Uterus (tissue), 2 donors: ENCODE measurements around the gene ERCC3.
"Not testable (repeated sequence)": the region's sequence is repeated elsewhere in the genome, so short reads cannot be mapped to it uniquely, and the experiment has no call there.

Experiments used
- POLR2A ChIP-seq, 2 donors: fragments of 450-650 bp; IDR thresholded peaks; one replicate each; pipeline ENCODE4 v1.6.1; 2016; ENCODE audit warnings: antibody characterized with exemption in 2 of 2, mild to moderate bottlenecking in 1 of 2, moderate library complexity in 1 of 2
- TF ChIP-seq, protein P1 (sequence below), 4 experiments: fragments of 200-600 bp in 2 of 4; fragments of 450-650 bp in 2 of 4; sonication (generic) in 2 of 4; IDR thresholded peaks; one replicate each; pipeline ENCODE4 v1.5.1; 2016 to 2019; ENCODE audit warnings: antibody characterized with exemption in 4 of 4, mild to moderate bottlenecking in 2 of 4, moderate library complexity in 1 of 4

GRCh38 chr2:127224135-127224534, 69.8 kb downstream of the ERCC3 start:
- TF ChIP-seq, protein P1, sequence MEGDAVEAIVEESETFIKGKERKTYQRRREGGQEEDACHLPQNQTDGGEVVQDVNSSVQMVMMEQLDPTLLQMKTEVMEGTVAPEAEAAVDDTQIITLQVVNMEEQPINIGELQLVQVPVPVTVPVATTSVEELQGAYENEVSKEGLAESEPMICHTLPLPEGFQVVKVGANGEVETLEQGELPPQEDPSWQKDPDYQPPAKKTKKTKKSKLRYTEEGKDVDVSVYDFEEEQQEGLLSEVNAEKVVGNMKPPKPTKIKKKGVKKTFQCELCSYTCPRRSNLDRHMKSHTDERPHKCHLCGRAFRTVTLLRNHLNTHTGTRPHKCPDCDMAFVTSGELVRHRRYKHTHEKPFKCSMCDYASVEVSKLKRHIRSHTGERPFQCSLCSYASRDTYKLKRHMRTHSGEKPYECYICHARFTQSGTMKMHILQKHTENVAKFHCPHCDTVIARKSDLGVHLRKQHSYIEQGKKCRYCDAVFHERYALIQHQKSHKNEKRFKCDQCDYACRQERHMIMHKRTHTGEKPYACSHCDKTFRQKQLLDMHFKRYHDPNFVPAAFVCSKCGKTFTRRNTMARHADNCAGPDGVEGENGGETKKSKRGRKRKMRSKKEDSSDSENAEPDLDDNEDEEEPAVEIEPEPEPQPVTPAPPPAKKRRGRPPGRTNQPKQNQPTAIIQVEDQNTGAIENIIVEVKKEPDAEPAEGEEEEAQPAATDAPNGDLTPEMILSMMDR (IDR thresholded peaks at IDR 0.05): not testable (repeated sequence)
- TF ChIP-seq POLR2A (IDR thresholded peaks at IDR 0.05): not testable (repeated sequence)
